DOHH2 (cell line): Measurements from ENCODE around the gene NTRK1.

Source experiments
- CTCF ChIP-seq: fragments of 200-600 bp; sonication (generic); IDR thresholded peaks from one replicate; pipeline ENCODE4 v1.5.1; 2014; ENCODE audit warnings: antibody characterized with exemption, mild to moderate bottlenecking, low read depth, low read length; ENCODE audit not compliant: poor library complexity, severe bottlenecking
- EZH2phosphoT487 ChIP-seq: fragments of 200-600 bp; sonication (generic); IDR thresholded peaks from 2 replicates; pipeline ENCODE4 v1.6.1; 2017; ENCODE audit warnings: borderline replicate concordance, mild to moderate bottlenecking, antibody characterized with exemption, low read length, moderate library complexity, mixed read lengths

GRCh38 chr1:156920233-156921052 is 59.8 kb downstream of the NTRK1 start, which contains the start of gene LRRC71:
- peak; percentile 72 for TF ChIP-seq CTCF
- TF ChIP-seq EZH2phosphoT487: no peak
